K562 (cell line): ENCODE results near the gene UFC1. TPM values are rescaled to one million over a fixed set of nuclear protein-coding genes. Genes with fewer than 3 reads are reported as not detected.

Source experiments
- BCLAF1 ChIP-seq, 2 experiments: fragments of 450-650 bp in 1 of 2; IDR thresholded peaks; 2 replicates each; pipeline ENCODE4 v1.6.1; 2011 to 2017; ENCODE audit warnings: low read depth in 2 of 2, antibody characterized with exemption in 1 of 2, borderline replicate concordance in 1 of 2, low read length in 1 of 2, mild to moderate bottlenecking in 1 of 2, mixed read lengths in 1 of 2; ENCODE audit not compliant: control insufficient read depth in 1 of 2
- C11orf30 ChIP-seq: fragments of 450-650 bp; IDR thresholded peaks from 2 replicates; pipeline ENCODE4 v1.6.1; 2016; ENCODE audit warnings: low read depth, mild to moderate bottlenecking
- CREB3 ChIP-seq: fragments of 450-650 bp; conservative IDR thresholded peaks from 2 replicates; pipeline ENCODE4 v1.6.1; 2016; ENCODE audit warnings: missing genetic modification characterization, low read depth, mild to moderate bottlenecking, missing compliant biosample characterization, moderate library complexity
- CREM ChIP-seq: IDR thresholded peaks from 2 replicates; pipeline ENCODE4 v1.6.1; 2014; ENCODE audit warnings: antibody characterized with exemption, low read depth
- ELF4 ChIP-seq: fragments of 450-650 bp; formaldehyde crosslinking; IDR thresholded peaks from 2 replicates; pipeline ENCODE4 v1.4.0; 2022; ENCODE audit warnings: missing genetic modification characterization
- GABPA ChIP-seq: fragments of 200-800 bp; sonication (Bioruptor generic); conservative IDR thresholded peaks from 2 replicates; pipeline ENCODE4 v1.6.1; 2016; ENCODE audit warnings: low read depth, missing genetic modification characterization, missing compliant biosample characterization
- HNRNPK ChIP-seq: fragments of 200-400 bp; formaldehyde crosslinking; IDR thresholded peaks from one replicate; pipeline ENCODE4 v1.6.1; 2018; ENCODE audit warnings: mild to moderate bottlenecking, low read depth, low read length; ENCODE audit not compliant: poor library complexity, severe bottlenecking
- HNRNPUL1 ChIP-seq: fragments of 200-400 bp; formaldehyde crosslinking; IDR thresholded peaks from 2 replicates; pipeline ENCODE4 v1.6.1; 2017; ENCODE audit warnings: low read length
- MCM7 ChIP-seq, 2 experiments: fragments of 450-650 bp; IDR thresholded peaks; 2 replicates each; pipeline ENCODE4 v1.6.1; 2016 to 2018
- NBN ChIP-seq: fragments of 450-650 bp; IDR thresholded peaks from 2 replicates; pipeline ENCODE4 v1.6.1; 2016; ENCODE audit warnings: low read depth, mild to moderate bottlenecking
- NEUROD1 ChIP-seq: fragments of 150-350 bp; IDR thresholded peaks from 2 replicates; pipeline ENCODE4 v1.6.1; 2014; ENCODE audit warnings: borderline replicate concordance, low read length, low read depth; ENCODE audit not compliant: partially characterized antibody
- RFX5 ChIP-seq: IDR thresholded peaks from 2 replicates; pipeline ENCODE4 v1.6.1; 2011; ENCODE audit warnings: low read depth, mild to moderate bottlenecking, improper control_type of control experiment, low read length
- TEAD4 ChIP-seq, 2 experiments: sonication (generic) in 1 of 2; formaldehyde crosslinking in 1 of 2; IDR thresholded peaks; 2 replicates each; pipeline versions ENCODE4 v1.6.1 to v1.8.0; 2012 to 2022; ENCODE audit warnings: borderline replicate concordance in 1 of 2, inconsistent platforms in 1 of 2, low read length in 1 of 2, mild to moderate bottlenecking in 1 of 2, missing genetic modification reagents in 1 of 2
- YBX1 ChIP-seq: fragments of 450-650 bp; IDR thresholded peaks from 2 replicates; pipeline ENCODE4 v1.7.1; 2016; ENCODE audit warnings: mild to moderate bottlenecking
- ZNF3 ChIP-seq: fragments of 250-450 bp; sonication (Bioruptor Pico); IDR thresholded peaks from 2 replicates; pipeline ENCODE4 v1.5.0; 2021; ENCODE audit warnings: mild to moderate bottlenecking, moderate library complexity
- ZNF445 ChIP-seq: fragments of 250-450 bp; sonication (Bioruptor Pico); IDR thresholded peaks from 2 replicates; pipeline ENCODE4 v1.4.0; 2020; ENCODE audit warnings: low read depth, mild to moderate bottlenecking, moderate library complexity
- ZNF507 ChIP-seq: conservative IDR thresholded peaks from 2 replicates; pipeline ENCODE4 v1.6.1; 2017; ENCODE audit warnings: missing genetic modification characterization, missing compliant biosample characterization
- ZNF609 ChIP-seq: sonication (generic); formaldehyde crosslinking; IDR thresholded peaks from 2 replicates; pipeline ENCODE4 v1.8.1; 2023; ENCODE audit warnings: missing genetic modification reagents, mild to moderate bottlenecking, borderline replicate concordance
- ZNF644 ChIP-seq: fragments of 200-800 bp; sonication (Bioruptor generic); IDR thresholded peaks from 2 replicates; pipeline ENCODE4 v1.6.1; 2016; ENCODE audit warnings: low read depth, missing genetic modification characterization, missing compliant biosample characterization
- polyA plus RNA-seq, 8 experiments: library from polyadenylated mRNA; depleted of rRNA in 4 of 8; stranded (reverse) in 5 of 8; unstranded in 3 of 8; fragments of >200 nt; fragmentation: Nextera tagmentation in 2 of 8; fragmentation: Illumina TruSeq in 1 of 8; extraction: Ambion mirVana in 2 of 8; extraction: Trizol in 1 of 8; gene quantifications; 2 replicates each; pipeline versions ENCODE4 v1.2.1 to v1.2.3, GENCODE V29; 2011 to 2014; ENCODE audit warnings: inconsistent platforms in 1 of 8, missing spikeins in 1 of 8
- total RNA-seq, 7 experiments: library from RNA; depleted of rRNA in 6 of 7; stranded (reverse); fragments of >200 nt in 6 of 7; fragmentation: Illumina TruSeq in 2 of 7; extraction: Trizol in 2 of 7; gene quantifications; 2 replicates each; pipeline versions ENCODE4 v1.2.1 to v1.2.3, GENCODE V29; 2011 to 2021; ENCODE audit warnings: low replicate concordance in 1 of 7

Gene UFC1
- total and polyA plus RNA-seq, 9 of the 15 experiments (the other 6 are each of a cell fraction or from before 2014, with no cell fraction given): 92.8 to 220 (median 161) TPM

GRCh38 chr1:161153682-161154337, at the start of gene UFC1 (continued):
- TF ChIP-seq ZNF609 (peak; percentile 66; the same call in 1 of the 2 replicates), CREM (peak; percentile 73), RFX5 (no peak), NBN (peak; percentile 54; the same call in 1 of the 2 replicates), NEUROD1 (peak; percentile 83), HNRNPK (no peak), ZNF644 (tag) (peak; percentile 91), ELF4 (peak; percentile 87), ZNF3 (CRISPR knock-in tag) (no peak), GABPA (tag) (peak; percentile 99), MCM7 (IDR thresholded peaks at IDR 0.05) (no peak), TEAD4 (IDR thresholded peaks at IDR 0.05; ENCODE audit: low read length) (peak; percentile 28), TEAD4 (CRISPR knock-in tag; IDR thresholded peaks at IDR 0.05; ENCODE audit: borderline replicate concordance) (no peak), ZNF445 (CRISPR knock-in tag) (no peak), BCLAF1 (IDR thresholded peaks at IDR 0.05; ENCODE audit: borderline replicate concordance in 1 of 2, control insufficient read depth in 1 of 2, low read depth in 2 of 2, low read length in 1 of 2) (peak in 1 of 2 experiments; percentile 91; a peak in 2 of 4 replicates), ZNF507 (tag) (no peak), HNRNPUL1 (no peak), YBX1 (no peak), CREB3 (tag) (peak; percentile 71), C11orf30 (peak; percentile 44)
